Myocyte (in vitro differentiated cells): Measurements from ENCODE around the gene ALDOB. TPM values are rescaled to one million over a fixed set of nuclear protein-coding genes. Genes with fewer than 3 reads are reported as not detected.
A peak's percentile ranks its signal among the peaks of the same experiment; 100 is the strongest.

Source experiments
- DNase-seq: peaks from one replicate; pipeline ENCODE4 v3.0.0-alpha.2; 2012; ENCODE audit warnings: low read depth
- total RNA-seq: library from RNA; depleted of rRNA; stranded (reverse); fragments of >200 nt; gene quantifications from 2 replicates; pipeline ENCODE4 v1.2.3, GENCODE V29; 2014

Gene ALDOB
- total RNA-seq, 1 donor from 2014 or later = not detected

GRCh38 chr9:101457003-101457402 lies 21.4 kb upstream of the ALDOB start:
- no peak for DNase-seq

- no peak for DNase-seq
These were observed 20.2 kb upstream of the ALDOB start for GRCh38 chr9:101455656-101456240.

GRCh38 chr9:101453776-101454570 lies 18.4 kb upstream of the ALDOB start:
- no peak for DNase-seq

GRCh38 chr9:101451498-101451897 lies 15.9 kb upstream of the ALDOB start:
- no peak for DNase-seq

- no peak for DNase-seq
These were observed 15.4 kb upstream of the ALDOB start for GRCh38 chr9:101450931-101451330.

- peak; percentile 79 for DNase-seq
These were observed 13.6 kb upstream of the ALDOB start for GRCh38 chr9:101449071-101449721.

- no peak for DNase-seq
These were observed 13.1 kb upstream of the ALDOB start for GRCh38 chr9:101448680-101449070.

- no peak for DNase-seq
These were observed 11.2 kb upstream of the ALDOB start for GRCh38 chr9:101446732-101447131.

- DNase-seq = no peak
These were observed 9.9 kb upstream of the ALDOB start for GRCh38 chr9:101445353-101446029.

- peak; percentile 51 for DNase-seq
These were observed 7.8 kb upstream of the ALDOB start for GRCh38 chr9:101443364-101443771.

GRCh38 chr9:101442736-101443135 lies 7.2 kb upstream of the ALDOB start:
- no peak for DNase-seq

- no peak for DNase-seq
These were observed 6.7 kb upstream of the ALDOB start for GRCh38 chr9:101442318-101442717.

- no peak for DNase-seq
These were observed 5.2 kb upstream of the ALDOB start for GRCh38 chr9:101440714-101441230.

GRCh38 chr9:101438523-101438922 lies 2.9 kb upstream of the ALDOB start:
- no peak for DNase-seq

GRCh38 chr9:101437806-101438232 lies 2.2 kb upstream of the ALDOB start:
- DNase-seq = no peak

- DNase-seq = no peak
These were observed 576 bp downstream of the ALDOB start for GRCh38 chr9:101434998-101435397.

GRCh38 chr9:101433229-101433628 lies 2.3 kb downstream of the ALDOB start:
- DNase-seq = no peak

GRCh38 chr9:101432740-101433139 lies 2.8 kb downstream of the ALDOB start:
- no peak for DNase-seq

GRCh38 chr9:101432171-101432570 lies 3.4 kb downstream of the ALDOB start:
- DNase-seq = no peak

GRCh38 chr9:101429736-101430135 lies 5.8 kb downstream of the ALDOB start:
- no peak for DNase-seq

GRCh38 chr9:101428909-101429308 lies 6.7 kb downstream of the ALDOB start:
- no peak for DNase-seq
